HG03520 (cell line): ENCODE results near the gene TMEM39B.
"Not testable (repeated sequence)": the region's sequence is repeated elsewhere in the genome, so short reads cannot be mapped to it uniquely, and the experiment has no call there.

ENCODE experiments used
- ATAC-seq: cut with Tn5 transposase; IDR thresholded peaks from one replicate; pipeline ENCODE4 v1.9.1; 2021; ENCODE audit warnings: mild to moderate bottlenecking, moderate library complexity; ENCODE audit not compliant: unreplicated experiment

The TMEM39B gene

DNA sequence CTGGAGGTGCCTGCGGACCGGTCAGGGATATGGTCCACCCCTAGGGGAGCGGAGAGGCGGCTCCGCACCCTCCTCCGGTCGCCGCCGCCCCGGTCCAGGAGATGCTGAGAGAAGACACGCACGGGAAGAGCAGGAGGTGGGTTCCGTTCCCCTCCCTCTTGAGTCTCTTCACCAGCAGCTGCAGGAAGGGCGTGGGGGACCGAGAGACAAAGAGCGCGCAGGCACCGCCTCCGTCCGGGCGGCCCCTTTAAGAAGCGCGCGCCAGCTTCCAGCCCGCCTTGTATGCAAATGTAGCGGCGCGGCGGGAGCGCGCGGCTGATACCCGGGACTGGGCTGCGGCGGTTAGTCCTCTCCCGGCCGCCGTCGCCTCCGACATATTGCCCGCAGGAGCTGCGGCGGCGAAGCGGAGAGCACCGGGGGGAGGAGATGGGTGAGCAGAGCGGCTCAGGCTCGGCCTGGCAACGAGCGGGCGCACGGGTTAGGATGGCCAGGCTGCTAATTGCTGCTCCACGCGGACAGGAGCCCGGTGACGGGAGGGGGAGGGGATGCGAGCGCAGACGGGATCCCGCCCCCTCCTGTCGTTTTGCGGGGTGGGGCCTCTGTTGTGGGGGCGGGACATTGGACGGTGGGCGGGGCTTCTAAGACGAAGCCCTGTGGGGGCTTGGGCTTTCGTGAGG, at the start of gene TMEM39B:
TMEM39B (plus strand) TSS at position 318 of the 677 bp plus-strand sequence; CDS start at position 427, 109 bp downstream.
- peak; percentile 82 for ATAC-seq

DNA sequence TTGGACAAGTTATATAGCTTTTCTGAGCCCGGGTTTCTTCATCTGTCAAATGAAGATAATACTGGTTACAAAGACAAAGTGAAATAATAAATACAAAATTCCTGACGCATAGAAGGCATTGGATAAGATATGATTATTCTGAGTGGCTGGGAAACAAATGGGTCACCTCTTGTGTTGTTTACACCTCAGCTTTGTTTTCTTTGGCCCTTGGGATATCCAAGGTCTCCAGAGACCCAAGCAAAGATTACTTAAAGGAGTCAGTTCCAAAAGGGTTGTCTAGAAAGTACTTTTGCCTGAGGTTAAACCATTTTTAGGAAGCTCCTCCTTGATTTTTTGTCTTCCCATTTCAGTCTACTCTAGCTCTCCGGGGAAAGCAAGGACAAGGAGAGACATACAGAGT, 49.4 kb upstream of the TMEM39B start:
- no peak for ATAC-seq

DNA sequence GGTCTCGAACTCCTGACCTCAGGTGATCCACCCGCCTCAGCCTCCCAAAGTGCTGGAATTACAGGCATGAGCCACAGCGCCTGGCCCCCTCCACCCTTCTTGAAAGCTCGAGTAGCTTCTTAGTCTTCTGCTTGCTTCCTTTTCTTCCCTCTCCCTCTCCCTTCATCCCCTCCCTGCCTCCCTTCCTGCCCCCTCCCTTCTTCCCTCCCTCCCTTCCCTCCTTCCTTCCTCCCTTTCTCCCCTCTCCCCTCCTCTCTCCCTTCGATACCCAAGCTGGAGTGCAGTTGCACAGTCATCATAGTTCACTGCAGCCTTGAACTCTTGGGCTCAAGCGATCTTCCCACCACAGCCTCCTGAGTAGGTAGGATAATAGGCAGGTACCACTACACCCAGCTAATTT, 47.2 kb upstream of the TMEM39B start:
- no peak for ATAC-seq

DNA sequence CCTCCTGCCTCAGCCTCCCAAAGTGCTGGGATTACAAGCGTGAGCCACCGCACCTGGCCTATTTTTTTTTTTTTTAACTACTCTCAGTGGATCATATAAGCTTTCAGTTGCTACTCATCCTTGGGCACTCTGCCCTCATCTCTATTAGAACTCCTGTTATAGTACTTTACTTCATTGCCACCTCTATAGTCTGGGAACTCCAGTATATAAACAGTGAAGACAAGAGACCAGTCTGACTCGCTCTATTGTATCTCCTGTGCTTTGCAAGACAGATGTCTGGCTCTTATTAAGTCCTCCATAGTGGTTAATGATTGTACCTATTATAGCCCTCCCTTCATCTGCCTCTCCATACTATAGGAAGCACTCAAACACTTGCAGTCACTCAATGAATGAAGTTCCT, 44.0 kb upstream of the TMEM39B start:
- ATAC-seq, result no peak

DNA sequence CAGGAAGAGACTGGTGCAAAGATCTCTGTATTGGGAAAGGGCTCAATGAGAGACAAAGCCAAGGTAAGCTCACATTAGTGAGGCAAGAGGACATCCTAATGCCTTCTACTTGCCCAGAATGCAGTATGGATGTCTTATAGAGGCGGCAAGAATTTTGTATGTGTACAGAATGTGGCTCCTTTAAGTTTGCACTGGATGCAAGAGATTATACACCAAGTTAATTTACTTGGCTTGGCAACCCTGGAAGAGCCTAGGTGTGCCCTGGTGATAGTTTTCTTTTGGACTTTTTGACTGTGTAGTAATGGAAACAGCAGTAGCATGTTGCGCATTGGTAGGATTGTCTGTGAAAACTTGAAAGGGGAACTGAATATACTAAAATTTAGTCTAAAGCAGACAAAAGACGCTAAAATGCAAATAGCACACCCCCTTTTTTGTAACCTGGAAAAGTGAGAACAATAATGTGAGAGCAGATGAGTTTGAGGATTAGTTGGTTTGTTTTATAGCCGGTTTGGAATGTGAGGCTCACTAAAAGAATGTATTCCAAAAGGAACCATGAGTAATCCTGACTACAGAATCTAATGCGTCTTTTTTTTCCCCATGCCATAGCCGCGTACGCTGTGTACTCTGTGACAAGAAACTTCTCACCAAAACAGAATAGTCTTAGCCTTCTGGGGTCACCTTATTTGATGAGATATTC, 41.0 kb upstream of the TMEM39B start:
- no peak for ATAC-seq

DNA sequence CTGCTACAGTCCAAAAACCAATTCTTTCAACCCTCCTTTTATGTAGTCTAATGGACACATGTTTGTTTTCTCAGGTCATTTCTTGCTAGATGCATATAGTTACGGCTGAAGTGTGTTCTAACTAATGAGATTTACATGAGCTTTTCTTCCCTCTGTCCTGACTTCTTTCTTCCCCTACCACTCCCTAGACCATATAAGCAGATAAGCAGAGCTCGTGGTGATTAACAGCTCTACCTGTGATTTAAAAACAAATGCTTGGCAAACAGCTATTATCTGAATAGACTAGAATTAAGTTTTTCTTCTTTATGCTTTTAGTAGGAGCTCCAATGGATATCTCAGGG, 40.5 kb upstream of the TMEM39B start:
- no peak for ATAC-seq

DNA sequence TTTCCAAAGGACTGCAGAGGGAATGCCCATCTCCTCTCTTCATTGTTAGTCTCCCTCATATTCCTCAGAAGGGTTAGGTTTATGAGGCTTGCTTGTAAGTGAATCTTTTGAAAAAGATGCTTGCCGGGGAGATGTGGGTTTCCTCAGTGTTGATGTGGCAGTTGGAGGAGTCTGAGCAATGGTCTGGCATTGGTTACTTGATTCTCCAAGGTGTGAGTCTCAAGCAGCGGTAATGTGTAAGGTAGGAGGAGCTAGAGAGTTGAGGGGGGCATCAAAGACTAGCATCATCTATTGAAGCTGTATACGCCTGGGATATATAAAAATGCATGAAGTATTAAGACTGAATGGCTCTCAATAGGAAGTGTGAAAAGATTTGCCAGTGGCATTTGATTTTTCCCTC, 37.6 kb upstream of the TMEM39B start:
- ATAC-seq, result no peak

DNA sequence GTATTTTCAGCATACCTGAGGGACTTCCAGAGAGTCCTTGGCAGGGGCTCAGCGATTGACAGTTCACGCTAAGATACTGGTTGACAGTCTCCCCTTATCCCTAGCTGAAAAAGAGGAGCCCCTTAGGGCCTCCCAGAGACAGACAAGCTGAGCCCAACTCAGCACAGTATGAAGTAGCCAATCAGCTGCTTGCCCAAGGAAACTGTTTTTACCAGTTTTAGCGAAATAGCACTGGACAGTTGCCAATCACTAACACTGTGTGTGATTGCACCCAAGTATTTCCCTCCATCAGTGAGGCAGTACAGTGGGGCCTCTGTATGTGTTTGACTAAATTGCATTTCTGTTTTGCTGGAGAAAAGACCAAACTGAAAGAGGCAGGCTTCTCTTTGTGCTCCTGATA, 32.0 kb upstream of the TMEM39B start:
- ATAC-seq, result no peak

DNA sequence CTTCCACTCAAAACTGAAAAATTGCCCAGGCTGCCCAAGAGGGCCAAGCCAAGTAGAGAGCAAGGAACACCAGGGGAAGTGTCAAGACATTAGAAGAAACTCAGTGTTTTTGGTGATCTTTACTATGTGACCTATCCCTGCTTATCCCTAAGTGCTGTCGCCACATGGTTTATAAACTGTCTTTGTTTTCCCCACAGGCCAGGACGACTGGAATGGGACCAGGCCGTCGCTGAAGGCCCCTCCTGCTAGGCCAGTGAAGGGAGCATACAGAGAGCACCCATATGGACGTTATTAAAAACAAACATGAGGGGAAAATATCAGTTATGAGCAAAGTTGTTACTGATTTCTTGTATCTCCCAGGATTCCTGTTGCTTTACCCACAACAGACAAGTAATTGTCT, 30.4 kb upstream of the TMEM39B start:
- no peak for ATAC-seq

DNA sequence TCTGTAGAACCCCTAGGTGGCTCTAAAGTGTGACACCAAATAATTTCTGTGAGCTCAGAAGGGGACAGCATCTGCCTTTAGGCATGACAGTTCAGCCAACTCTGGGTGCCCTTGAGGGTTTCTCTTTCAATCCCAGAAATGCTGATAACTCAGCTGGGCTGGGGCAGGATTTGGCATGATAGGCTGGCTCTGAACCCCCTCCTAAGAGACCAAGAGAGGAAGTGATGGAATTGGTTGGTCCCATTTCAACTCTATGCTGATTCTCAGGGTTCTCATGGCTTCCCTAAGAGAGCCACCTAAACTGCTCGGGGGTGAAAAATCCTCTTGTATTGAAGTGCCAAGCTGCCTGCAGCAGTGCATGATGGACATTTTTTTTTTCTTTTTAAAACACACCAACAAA, 28.5 kb upstream of the TMEM39B start:
- ATAC-seq, result no peak

DNA sequence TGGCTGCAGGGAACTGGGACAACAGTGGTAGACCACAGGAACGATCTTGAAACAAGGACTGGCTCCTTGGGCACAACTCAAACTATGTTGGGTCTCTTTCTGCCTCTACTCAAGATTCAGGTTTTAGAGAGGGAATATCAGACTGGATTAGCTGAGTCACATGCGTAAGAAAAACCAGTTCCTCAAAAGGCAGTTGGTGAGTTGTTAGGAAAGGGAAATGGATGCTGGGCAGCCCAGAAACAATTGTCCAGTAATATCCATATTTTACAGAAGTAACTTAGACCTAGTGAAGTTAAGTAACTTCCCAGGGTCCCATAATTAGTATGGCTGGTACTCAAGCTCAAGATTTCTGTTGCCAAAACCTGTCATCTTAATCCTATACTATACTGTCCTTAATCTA, 27.0 kb upstream of the TMEM39B start:
- no peak for ATAC-seq

DNA sequence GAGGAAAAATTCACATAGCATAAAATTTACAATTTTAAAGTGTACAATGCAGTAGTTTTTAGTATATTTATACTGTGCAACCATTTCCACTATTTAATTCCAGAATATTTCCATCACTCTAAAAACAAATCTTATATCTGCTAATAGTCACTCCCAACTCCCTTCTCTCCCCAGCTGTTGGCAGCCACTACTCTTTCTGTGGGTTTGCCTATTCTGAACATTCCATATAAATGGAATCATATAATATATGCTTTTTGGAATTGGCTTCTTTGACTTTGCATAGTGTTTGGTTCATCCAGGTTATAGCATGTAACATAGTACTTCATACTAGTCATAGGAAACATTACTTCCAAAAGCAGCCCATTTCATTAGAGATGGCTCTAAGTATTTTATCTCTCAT, 25.0 kb upstream of the TMEM39B start:
- no peak for ATAC-seq

DNA sequence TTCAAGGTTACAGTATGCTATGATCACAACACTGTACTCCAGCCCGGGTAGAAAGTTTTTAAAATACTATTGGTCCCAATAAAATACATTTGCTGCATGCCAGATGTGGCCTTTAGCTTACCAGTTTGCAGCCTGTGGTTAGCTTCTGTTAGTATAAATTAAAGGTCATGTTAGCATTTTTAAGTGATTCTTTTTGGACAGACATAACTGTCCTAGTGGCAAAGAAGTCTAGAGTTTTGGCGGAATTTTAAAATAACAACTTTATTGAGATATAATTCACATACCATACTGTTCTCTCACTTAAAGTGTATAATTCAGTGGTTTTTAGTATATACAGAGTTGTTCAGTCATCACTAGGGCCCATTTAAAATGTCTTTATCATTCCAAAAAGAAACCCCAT, 24.3 kb upstream of the TMEM39B start:
- ATAC-seq, result no peak

DNA sequence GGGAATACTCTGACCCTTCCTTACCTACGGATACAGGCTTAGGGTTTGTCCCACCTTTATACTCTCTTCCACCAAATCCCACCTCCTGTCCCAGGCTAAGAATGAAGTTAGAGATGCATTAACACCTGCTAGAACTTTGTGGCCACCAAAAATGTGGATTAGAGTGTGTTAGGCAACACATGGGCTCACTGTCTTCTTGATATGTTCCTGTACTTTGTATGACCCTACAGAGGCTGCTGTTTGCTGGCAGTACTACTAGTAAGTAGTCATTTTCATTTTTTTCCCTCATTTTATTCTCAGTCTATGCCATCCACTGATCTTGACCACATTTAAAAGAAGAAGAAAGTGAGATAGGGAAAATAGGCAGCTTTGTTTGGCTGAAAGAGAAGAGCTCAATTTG, 21.0 kb upstream of the TMEM39B start:
- ATAC-seq, result no peak

DNA sequence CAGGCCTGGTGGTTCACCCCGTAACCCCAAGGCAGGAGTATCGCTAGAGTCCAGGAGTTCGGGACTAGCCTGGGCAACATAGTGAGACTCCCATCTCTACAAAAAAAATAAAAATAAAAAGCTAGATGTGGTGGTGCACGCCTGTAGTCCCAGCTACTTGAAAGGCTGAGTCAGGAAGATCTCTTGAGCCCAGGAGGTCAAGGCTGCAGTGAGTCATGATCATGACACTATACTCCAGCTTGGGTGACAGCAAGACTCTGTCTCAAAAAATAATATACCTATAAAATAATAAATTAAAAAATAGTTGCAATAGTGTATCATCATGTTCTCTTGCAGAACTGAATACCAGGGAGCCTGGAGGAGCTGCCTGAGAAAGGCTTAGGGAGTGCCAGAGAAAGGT, 19.9 kb upstream of the TMEM39B start:
- no peak for ATAC-seq

DNA sequence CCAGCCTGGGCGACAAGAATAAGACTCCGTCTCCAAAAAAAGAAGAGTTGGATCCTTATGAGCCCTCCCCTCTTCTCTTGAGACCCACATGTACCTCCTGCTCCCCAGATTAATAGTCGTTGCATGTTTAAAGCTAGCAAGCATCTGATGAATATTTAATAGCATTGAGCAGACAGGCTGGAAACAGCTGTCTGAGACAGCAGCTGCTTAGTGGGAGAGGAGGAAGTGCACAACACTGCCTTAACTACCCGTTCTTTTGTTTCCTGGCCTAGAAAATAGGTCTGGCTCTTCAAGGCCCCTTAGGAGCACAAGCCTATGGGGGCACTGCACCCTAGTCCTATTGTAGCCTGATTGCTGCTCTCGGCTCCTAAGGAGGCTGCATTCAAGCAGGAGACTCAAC, 17.3 kb upstream of the TMEM39B start:
- ATAC-seq, result no peak

DNA sequence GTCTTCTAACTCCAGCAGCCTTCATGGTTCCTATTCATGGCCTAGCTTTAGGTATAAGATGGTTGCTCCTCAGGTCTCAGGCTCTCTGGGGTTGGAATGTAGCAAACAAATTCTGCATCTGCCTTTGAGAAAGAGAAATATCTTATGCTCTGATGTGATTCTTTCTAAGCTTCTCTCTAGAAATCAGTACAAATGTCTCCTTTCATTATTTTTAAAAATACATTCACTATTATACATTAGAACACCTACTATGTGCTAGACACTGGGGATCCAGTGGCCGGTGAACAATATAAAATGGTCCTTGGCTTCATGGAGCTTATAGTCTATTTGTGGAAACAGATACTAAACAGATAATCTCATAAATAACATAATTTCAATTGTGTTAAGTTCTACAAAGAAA, 16.1 kb upstream of the TMEM39B start:
- no peak for ATAC-seq

DNA sequence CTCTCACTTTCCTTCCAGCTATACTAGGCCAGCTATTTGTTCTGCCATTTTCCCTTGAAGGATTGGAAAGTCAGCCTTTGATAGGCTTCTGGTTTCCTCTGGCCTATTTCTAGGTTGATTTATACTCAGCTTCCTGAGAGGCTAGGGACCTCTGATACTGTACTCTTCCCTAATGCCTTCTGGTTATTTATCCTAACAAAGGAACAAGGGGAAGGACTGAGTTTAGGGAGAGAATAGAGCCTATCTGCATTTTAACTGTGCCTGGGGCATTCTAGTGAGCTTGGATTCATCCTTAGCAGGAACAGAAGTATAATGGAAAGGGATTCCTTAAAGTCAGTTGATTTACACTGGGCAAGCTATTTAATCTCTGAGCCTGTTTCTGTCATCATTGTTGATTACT, 11.8 kb upstream of the TMEM39B start:
- ATAC-seq, result no peak

DNA sequence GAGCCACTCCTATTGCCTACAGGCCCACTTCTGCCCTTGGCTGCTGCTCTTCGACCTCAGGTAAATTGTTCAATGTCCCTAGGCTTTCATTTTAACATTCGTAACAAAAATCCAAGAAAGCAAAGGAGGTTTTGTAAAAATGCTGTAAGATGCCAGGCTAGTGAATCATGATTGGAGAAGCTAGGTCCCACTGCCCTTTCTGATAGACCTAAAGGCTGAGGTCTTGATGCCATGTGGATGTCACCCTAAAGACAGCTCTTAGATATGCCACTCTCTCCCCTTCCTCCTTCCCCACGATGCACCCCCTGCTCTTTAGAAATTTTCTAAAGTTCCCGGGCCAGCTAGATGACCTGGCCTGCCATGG, 9.9 kb upstream of the TMEM39B start:
- ATAC-seq, result no peak

DNA sequence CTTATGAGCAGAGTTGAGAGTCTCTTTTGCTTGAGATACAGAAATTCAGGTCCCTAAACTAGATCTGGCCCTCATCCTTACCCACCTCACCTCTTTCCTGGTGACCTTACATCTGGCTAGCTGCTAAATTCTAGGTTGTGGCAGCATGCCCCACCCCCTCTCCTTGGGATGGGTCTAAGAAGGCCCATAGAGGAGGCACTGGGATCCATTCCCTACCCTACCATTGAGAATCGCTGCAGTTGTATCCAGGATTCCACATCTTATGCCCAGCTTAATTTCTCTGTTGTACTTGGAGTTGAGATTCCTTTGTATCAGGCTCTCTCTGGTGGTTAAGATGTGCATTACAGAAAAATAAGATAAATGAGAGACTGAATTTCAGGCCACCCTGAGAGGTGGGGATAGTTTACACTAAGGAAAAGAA, 9.5 kb upstream of the TMEM39B start:
- no peak for ATAC-seq

DNA sequence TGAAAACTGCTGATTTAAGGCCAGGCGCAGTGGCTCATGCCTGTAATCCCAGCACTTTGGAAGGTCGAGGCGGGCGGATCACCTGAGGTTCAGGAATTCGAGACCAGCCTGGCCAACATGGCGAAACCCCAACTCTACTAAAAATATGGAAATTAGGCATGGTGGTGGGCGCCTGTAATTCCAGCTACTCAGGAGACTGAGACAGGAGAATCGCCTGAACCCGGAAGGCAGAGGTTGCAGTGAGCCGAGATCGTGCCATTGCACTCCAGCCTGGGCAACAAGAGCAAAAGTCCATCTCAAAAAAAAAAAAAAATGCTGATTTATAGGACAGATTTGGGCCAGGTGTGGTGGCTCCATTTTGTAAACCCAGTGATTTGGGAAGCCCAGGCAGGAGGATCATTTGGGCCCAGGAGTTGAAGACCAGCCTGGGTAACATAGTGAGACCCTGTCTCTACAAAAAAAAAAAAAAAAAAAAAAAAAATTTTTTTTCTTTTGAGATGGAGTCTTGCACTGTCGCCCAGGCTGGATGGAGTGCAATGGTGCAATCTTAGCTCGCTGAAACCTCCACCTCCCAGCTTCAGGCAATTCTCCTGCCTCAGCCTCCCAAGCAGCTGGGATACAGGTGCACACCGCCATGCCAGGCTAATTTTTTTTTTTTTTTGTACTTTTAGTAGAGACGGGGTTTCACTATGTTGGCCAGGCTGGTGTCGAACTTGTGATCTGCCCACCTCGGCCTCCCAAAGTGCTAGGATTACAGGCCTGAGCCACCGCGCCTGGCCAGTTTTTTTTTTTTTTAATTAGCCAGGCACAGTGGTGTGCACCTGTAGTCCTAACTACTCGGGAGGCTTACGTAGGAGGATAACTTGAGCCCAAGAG, 6.9 kb upstream of the TMEM39B start:
- not testable (repeated sequence) for ATAC-seq

DNA sequence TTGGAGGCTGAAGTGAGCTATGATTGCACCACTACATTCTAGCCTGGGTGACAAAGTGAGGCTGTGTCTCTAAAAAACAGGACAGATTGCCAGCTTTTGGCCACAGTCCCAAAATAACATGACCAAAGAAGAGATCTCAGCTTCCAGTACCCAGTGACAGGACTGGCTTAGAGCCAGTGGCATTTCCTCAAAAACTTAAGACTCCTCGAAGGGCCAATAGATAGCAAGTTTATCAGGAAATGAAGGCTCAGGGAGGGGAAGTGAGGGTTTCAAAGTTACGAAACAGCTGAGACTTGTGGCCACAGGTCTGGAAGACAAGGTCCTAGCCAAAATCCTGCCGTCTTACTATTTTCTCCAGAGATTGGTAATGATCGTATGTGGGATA, 6.3 kb upstream of the TMEM39B start:
- no peak for ATAC-seq
